Ishikawa (cell line): ENCODE data around the gene RBPJ.

Experiments used
- CEBPB ChIP-seq: IDR thresholded peaks from 2 replicates; pipeline ENCODE4 v1.6.1; 2012
- EGR1 ChIP-seq: IDR thresholded peaks from 2 replicates; pipeline ENCODE4 v1.6.1; 2012
- EP300 ChIP-seq: IDR thresholded peaks from 2 replicates; pipeline ENCODE4 v1.6.1; 2012; ENCODE audit warnings: borderline replicate concordance
- MAX ChIP-seq: IDR thresholded peaks from 2 replicates; pipeline ENCODE4 v1.6.1; 2012
- RAD21 ChIP-seq: IDR thresholded peaks from 2 replicates; pipeline ENCODE4 v1.6.1; 2012; ENCODE audit warnings: low read depth
- REST ChIP-seq: IDR thresholded peaks from 2 replicates; pipeline ENCODE4 v1.6.1; 2012; ENCODE audit warnings: low read depth, mild to moderate bottlenecking
- TAF1 ChIP-seq: IDR thresholded peaks from 2 replicates; pipeline ENCODE4 v1.6.1; 2012; ENCODE audit warnings: low read depth, mild to moderate bottlenecking
- TCF12 ChIP-seq: IDR thresholded peaks from 2 replicates; pipeline ENCODE4 v1.6.1; 2012; ENCODE audit warnings: low read depth
- USF1 ChIP-seq: IDR thresholded peaks from 2 replicates; pipeline ENCODE4 v1.6.1; 2012
- YY1 ChIP-seq: IDR thresholded peaks from 2 replicates; pipeline ENCODE4 v1.6.1; 2012; ENCODE audit warnings: low read depth
- ZBTB7A ChIP-seq: IDR thresholded peaks from 2 replicates; pipeline ENCODE4 v1.6.1; 2012; ENCODE audit warnings: low read depth

- TF ChIP-seq TCF12 (no peak), TAF1 (no peak), MAX (no peak), YY1 (no peak), EGR1 (no peak), EP300 (no peak), REST (no peak), RAD21 (no peak), CEBPB (no peak), ZBTB7A (no peak), USF1 (no peak)
Observed at GRCh38 chr4:26330946-26331345, 10.1 kb downstream of the RBPJ start.
